RPMI8226 (cell line): Measurements from ENCODE around the gene FXYD5.

Experiments used
- DNase-seq: peaks from one replicate; pipeline ENCODE4 v3.0.0-alpha.2; 2015

The FXYD5 gene

DNA sequence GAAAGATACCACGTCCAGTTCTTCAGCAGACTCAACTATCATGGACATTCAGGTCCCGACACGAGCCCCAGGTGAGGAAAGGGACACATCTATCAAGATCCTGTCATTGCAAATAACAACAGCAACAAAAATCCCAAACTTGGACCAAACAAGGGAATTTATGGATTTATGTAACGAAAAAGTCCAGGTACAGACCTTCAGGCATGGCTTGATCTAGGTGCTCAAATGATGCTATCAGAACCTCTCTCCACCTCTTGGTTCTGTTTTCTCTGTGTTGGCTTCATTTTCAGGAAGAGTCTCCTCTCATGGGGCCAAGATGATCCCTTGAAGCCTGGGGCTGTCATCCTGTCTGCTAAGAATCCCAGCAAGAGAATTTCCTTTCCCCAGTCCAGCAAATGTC lies 2.9 kb downstream of the FXYD5 start:
- DNase-seq, result no peak

DNA sequence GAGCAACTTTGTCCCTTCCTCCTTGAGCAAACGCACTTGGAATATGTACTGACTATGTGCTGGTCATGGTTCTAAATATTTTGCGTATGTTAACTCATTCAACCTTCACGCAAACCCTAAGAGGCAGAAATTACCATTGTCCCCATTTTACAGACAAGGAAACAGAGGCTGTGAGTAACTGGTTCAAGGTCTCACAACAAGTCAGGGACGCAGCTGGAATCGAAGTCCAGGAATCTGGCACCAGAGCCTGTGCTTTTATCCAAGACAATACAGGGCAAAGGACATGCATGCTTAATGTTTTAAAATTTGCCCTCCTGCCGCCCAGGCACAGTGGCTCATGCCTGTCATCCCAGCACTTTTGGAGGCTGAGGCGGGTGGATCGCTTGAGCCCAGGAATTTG lies 5.1 kb downstream of the FXYD5 start:
- DNase-seq, result no peak

DNA sequence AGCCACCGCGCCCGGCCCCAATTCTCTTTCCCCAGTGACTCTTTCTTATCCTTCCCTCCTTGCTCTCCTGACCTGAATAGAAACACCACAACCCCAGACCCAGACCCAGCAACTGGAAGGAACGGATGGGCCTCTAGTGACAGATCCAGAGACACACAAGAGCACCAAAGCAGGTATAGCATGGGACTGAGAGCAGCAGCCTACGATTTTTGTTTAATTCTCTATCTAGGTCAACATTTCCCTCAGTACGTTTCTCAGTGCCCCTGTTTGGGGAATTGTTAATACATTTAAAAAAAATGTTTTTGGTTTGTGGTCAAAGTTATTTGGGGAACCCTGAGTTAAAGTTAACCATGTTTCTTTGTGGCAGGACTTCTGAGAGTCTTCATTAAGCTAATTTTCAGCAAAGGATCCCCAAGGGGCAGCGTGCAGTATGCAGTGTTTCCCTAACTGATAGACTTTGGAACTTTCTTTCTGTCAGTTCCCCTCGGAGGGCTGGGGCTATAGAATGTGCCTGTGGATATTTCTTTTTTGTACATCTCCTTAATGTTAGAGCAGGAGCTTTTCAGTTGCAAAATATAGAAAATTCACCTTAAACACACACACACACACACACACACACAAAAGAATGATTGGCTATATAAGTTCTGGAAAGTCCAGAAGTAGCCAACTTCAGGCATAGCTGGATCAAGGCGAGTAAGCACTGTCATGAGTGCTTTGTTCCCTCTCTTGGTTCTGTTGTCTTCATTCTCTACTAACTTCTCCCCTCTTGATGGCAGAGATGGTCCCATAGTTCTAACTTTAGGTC lies 6.3 kb downstream of the FXYD5 start:
- no peak for DNase-seq

DNA sequence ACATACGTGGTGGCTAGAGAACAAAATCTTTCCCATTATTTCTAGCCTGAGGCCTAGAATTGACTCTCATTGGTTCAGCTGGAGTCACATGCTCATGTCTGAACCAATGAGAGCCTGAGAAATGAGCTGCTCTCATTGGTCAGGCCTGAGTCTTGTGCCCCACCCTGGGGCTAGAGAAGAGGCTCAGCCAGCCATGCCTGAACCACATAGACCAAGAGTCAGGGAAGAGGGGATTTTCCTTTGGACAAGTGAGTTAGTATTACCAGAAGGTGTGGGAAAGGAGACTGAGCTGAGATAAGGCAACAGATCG lies 6.9 kb downstream of the FXYD5 start:
- DNase-seq, result no peak

DNA sequence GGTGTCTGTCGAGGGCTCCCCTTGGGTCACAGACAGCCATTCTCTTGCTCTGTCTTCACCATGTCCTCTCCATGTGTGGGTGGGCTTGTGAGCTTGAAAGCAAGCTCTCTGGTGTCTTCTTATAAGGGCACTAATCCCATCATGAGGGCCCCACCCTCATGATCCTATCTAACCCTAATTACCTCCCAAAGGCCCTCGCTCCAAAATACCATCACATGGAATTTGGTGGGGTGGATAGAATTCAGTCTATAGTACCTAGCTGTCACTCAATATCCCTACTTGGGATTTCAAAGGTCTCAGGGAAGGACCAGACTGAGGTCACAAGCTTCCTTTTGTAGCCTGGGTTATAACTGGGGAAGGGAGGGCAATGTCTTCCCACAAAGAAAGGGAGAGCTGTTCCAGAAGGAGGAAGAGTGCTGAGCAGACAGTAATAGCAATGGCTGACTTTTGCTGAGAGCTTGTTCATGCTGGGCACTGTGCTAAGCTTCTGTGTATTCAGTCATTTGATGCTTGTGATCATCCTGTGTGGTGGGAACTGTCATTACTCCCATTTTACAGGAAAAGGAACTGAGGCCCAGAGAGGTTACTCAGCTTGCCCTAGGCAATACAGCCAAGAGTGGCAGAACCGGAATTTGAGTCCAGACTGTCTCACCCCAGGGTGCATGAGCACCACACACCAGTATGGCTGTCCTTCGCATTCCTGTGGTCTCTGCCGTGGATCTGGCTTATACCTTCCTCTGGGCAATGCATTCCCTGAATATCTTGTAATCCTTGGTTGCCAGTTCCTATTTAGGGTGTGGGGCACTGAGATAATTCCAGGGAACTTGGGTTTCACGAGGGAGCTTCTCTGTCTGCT lies 8.2 kb downstream of the FXYD5 start:
- DNase-seq, result no peak

DNA sequence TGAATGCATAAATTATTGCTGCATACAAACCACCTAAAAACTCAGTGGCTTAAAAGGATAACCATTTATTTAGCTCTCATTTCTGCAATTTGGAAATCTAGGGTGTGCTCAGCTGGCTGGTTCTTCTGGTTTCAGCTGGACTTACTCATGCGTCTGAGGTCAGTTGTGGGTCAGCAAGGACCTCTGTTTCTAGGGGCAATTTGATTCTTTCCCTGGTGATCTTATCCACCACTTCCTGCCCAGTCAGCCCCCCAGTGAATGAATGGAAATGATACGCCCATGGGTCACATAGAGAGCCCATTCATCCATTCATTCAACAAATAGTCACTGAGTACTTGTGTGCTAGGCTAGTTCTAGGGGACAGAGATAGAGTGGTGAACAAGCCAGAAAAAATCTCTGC lies 9.9 kb downstream of the FXYD5 start:
- DNase-seq, result no peak

DNA sequence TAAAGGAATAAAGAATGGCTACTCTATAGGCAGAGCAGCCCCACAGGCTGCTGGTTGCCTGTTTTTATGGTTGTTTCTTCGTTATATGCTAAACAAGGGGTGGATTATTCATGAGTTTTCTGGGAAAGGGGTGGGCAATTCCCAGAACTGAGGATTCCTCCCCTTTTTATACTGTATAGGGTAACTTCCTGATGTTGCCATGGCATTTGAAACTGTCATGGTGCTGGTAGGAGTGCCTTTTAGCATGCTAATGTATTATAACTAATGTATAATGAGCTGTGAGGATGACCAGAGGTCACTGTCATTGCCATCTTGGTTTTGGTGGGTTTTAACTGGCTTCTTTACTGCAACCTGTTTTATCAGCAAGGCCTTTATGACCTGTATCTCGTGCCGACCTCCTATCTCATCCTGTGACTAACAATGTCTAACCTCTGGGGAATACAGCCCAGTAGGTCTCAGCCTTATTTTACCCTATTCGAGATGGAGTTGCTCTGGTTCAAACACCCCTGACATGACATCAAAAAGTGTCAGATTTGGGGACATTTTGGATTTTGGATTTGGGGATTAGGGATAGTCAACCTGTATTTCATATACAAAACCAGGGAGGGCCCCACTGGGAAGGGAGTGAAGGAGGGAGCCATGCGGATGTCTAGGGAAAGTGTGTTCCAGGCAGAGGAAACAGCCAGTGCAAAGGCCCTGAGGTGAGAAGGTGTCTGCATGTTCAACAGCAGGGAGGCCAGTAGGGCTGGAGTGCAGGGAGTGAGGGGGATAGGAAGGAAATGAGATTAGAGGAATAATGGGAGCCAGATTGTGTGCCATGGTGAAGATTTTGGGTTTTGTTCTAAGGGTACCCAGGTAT lies 10.9 kb downstream of the FXYD5 start:
- no peak for DNase-seq

DNA sequence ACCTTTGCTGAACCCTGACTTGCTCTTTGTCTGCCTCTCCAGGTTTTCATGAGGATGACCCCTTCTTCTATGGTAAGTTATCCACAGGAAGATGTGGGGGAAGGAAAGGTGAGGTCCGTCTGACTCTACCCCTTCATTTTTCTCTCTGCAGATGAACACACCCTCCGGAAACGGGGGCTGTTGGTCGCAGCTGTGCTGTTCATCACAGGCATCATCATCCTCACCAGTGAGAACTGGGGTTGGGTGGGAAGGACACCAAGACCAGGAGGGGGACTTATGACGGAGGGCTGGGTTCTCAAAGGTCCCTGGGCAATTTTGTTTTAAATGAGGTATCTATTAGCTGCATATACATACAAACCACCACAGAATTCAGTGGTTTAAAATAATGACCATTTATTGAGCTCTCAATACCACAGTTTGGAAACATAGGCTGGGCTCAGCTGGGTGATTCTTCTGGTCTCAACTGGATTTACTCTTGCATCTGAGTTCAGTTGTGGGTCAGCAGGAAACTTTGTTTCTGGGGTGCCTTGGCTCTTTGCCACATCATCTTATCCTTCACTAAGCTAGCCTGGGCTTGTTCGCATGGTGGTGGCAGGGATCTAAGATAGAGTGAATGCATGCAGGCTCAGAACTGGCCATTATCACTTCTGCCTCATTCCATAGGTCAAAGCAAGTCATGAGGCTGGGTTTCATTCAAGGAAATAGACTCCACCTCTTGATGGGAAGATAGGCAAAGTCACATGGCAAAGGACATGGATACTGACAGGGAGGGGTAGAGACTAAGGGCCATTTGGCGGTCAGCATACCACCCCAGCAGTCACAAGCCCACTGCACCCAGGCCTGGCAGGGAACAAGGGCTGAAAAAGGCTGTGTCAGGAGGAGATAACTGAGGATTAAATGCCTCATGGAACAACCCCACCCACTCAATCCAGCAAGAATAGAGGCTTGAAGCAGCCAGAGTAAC lies 11.8 kb downstream of the FXYD5 start:
- DNase-seq, result no peak

DNA sequence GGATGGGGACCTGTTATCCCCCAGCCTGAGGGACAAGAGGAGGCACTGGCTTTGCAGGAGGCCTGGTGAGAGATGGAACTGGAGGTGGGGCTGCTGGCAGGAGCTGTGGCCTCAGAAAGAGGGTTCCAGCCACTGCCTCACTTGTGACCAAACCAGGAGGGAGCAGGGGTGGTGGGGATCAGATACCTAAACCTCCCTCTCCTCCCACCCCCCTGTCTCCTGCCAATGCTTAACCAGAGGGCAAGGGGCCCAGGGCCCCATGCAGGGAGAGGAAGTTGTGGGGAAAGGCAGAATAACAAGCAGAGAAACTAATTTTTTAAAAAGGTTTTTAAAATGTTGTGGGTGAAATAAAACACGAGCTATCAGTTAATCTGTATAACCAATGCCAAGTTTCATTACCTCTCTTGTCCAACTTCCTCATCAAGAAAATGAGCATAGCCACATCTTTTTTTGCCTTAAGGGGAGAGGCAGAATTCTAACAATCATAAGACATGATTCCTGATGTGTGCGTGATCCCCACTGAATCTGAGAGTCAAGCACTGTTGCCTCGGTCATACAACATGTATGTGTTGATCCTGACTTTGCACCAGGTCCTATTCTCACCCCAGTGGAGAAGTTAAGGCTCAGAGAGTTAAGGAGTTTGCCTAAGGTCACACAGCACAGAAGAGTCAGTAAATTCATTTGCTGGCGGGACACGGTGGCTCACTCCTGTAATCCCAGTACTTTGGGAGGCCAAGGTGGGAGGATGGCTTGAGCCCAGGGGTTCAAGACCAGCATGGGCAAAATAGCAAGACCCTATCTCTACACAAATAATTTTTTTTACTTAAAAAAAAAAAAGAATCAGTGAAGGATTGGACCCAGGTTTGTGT lies 12.9 kb downstream of the FXYD5 start:
- DNase-seq, result peak; percentile 17

DNA sequence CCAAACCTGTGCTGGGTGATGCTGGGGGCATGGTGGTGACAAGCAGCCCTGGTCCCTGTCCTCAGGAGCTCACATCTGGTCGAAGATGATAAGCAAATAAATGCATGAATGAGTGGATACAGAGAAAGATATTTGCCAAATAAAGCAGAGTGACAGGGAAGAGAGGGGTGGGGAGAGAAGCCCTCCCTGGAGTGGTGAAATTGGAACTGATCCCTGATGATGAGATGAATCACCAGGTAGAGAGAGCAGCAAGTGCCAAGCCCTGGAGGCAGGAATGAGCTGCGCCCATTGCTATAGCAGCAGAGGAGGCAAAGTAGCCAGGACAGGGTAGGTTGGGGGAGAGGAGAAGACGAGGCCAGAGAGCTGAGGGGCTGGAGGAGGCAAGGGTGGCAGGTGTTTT lies 13.7 kb downstream of the FXYD5 start:
- no peak for DNase-seq

DNA sequence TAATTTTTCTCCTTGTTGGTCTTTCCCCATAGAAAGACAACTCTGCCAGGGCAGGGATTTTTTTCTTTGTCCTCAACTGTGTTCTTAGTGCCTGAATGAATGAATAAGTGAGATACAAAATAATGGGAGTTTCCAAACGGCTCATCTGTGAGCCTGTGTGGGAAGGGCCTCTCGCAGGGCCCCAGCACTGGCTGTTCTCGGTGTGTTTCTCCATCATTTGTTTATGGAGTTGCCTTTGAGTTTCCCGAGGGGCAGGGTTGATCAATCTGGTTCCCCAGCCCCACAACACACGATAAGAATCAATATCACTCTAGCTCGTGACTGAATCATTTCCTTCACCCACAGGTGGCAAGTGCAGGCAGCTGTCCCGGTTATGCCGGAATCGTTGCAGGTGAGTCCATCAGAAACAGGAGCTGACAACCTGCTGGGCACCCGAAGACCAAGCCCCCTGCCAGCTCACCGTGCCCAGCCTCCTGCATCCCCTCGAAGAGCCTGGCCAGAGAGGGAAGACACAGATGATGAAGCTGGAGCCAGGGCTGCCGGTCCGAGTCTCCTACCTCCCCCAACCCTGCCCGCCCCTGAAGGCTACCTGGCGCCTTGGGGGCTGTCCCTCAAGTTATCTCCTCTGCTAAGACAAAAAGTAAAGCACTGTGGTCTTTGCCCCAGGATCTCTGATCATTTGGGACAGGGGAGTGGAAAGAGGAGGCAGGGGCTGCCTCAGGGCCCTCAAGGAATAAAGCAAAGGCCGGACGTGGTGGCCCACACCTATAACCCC lies 14.9 kb downstream of the FXYD5 start:
- no peak for DNase-seq

DNA sequence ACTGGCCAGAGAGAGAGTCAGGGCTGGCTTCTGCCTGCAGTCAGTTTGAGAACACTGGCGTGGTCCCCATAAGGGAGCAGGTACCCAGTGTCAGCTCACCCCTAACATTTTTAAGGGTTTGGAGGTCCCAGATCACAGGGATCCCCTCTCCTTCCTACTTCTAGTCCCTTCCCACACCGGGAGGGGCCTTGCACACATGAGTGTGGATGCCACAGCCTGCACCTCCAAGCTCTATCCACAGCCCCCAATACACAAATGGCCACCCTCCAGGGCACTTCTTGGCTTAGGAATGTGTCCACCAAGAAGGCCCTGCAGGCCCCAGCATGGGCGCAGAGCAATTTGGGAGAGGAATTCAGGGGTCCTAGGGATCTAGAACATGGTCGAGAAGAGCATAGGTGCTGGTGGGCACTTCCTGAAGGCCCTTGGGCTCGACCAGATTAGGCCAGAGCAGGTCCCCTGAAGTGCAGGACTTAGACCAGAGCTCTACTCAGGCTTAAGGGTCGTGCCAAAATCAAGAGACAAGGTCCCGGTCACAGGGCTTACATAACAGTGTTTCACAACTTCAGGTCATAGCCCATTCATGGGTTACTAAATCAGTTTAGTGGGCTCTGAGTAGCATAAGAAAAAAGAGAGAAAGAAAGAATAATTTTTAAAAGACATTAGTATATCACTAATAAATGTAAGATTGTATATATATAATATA lies 16.0 kb downstream of the FXYD5 start:
- no peak for DNase-seq

DNA sequence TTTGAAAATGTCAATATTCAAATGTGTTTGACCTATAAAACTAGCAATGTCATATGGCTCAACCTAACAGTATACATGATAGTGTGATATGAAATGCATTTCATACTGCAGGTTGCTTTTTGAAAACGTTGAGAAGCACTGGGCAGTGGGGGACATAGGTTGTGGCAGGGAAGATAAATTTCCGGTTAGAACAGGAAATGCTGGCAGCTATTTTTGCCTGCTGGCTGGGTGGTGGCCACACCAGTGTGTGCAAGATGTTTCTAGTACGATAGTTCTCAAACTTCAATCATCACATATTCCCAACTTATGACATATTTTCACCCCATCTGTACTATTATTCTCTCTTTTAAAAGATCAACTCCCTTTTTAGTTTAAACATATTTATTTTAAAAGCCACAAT lies 17.2 kb downstream of the FXYD5 start:
- DNase-seq, result no peak

DNA sequence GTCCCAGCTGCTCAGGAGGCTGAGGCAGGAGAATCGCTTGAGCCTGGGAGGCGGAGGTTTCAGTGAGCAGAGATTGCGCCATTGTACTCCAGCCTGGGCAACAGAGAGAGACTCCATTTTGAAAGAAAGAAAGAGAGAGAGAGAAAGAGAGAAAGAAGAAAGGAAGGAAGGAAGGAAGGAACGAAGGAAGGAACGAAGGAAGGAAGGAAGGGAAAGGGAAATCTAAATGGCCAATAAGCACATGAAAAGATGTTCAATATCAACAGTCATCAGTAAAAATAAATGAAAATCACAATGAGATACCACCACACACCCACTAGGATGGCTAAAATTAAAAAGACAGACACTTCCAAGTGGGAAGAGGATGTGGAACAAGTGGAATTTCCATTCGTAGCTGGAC lies 19.7 kb downstream of the FXYD5 start:
- DNase-seq, result no peak

DNA sequence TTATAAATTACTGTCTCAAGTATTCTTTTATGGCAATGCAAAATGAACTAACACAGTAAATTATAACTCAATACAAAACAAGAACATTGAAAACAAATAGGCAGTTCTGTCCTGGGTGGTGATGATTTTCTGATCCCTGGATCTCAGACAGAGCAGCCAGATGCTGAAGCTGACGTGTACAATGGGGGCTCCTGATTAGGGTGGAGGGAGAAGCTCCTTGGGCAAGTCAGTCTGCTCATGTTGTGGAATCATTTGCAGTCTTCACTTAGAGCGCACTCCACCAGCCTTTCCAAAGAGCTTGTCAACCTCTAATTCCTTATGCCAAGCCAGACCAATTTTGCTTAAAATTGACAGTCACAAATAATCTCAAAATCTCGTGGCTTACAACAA lies 21.6 kb downstream of the FXYD5 start:
- no peak for DNase-seq

DNA sequence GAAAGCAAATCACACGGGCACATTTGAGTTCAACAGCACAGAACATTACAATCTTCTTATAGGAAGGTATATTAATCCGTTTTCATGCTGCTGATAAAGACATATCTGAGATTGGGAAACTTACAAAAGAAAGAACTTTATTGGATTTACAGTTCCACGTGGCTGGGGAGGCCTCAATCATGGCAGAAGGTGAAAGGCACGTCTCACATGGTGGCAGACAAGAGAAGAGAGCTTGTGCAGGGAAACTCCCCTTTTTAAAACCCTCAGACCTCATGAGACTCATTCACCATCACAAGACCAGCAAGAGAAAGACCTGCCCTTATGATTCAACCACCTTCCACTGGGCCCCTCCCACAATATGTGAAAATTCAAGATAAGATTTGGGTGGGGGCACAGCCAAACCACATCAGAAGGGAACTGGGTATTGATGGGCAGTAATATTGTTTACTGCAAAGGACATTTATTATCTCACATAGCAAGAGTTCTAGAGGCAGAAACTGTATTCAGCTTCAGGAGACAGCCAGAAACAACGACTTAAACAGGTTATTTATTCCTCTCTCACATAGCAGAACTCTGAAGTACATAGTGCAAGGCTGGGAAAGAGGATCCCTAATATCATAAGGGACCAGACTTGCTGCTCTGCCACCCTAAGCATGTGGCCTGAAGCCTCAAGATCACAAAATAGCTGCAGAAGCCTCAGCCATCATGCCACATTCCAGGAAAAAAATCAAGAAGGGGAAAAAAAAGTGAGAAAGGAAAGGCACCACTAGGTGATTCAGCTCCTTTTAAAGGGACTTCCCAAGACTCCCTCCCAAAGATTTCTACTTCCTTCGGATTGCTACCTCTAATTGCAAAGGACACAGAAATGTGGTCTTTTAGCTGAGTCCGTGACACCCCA lies 23.1 kb downstream of the FXYD5 start:
- no peak for DNase-seq

DNA sequence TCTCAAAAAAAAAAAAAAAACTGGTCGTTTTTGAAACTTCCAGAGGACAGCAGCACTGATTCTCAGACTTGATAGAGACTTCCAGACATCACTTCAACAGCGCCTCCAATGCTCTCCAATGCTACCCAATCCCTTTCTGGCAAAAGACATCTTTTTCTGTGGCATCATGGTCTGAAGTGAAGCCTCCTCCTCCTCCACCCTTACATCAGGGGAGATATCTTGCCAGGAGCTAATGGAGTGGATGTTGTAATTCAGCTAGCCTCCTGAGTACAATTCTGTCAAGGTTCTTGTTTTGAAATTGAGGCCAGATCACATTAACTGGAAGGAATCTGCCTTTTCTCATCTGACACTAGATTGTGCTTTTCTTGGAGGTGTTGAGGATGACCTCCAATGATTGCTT lies 24.2 kb downstream of the FXYD5 start:
- no peak for DNase-seq

DNA sequence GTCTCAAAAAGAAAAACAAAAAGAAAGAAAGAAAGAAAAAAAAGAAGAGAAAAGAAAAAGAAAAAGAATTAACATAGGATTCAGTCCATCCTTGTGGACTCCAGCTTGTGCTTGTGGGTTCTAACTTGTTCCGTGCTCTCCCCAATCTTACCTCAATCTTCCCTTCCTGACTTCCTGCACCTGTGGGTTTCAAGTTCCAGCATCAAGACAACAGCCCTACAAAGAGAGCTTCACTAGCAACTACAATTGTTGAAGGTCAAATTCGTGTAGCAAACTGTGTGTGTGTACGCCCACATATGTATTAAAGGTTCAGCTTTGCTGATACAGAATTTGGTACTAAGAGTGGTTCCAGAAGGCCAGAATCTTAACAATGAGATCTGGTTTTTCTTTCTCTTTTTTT lies 25.3 kb downstream of the FXYD5 start:
- DNase-seq, result no peak

DNA sequence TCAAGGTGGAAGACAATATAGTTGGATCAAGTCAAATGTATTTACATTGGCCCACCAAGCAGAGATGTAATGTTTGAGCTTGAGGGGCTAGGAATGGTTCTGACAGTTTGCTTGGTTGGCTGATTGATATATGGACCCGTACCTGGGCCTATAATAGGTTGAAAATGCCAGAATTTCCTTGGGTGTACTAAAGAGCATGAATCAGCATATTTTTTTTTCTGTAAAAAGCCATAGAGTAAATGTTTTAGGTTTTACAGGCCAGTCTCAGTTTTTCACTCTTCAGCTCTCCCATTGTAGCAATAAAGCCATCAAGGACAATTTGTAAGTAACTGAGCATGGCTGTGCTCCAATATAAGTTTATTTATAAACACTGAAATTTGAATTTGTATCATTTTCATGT lies 26.9 kb downstream of the FXYD5 start:
- no peak for DNase-seq
